GM12873 (cell line): Measurements from ENCODE around the gene SLC24A3.

Source experiments
- CTCF ChIP-seq: IDR thresholded peaks from 2 replicates; pipeline ENCODE4 v1.5.1; 2012; ENCODE audit warnings: low read depth, mild to moderate bottlenecking, moderate library complexity, low read length, control low read depth; ENCODE audit not compliant: insufficient read depth; ENCODE audit errors: missing control alignments

Gene SLC24A3

GRCh38 chr20:19727251-19727847 is 514.9 kb downstream of the SLC24A3 start:
- no peak for TF ChIP-seq CTCF

- TF ChIP-seq CTCF: no peak
Measured at GRCh38 chr20:19729672-19730071, 517.2 kb downstream of the SLC24A3 start.

GRCh38 chr20:19730706-19731105 is 518.3 kb downstream of the SLC24A3 start:
- TF ChIP-seq CTCF: no peak

GRCh38 chr20:19734811-19735210 is 522.4 kb downstream of the SLC24A3 start:
- TF ChIP-seq CTCF: no peak

- no peak for TF ChIP-seq CTCF
Measured at GRCh38 chr20:19735446-19735845, 523.0 kb downstream of the SLC24A3 start.

GRCh38 chr20:19737025-19737424 is 524.6 kb downstream of the SLC24A3 start:
- TF ChIP-seq CTCF: no peak

GRCh38 chr20:19738951-19739350 is 526.5 kb downstream of the SLC24A3 start:
- TF ChIP-seq CTCF: no peak
